H9 (cell line): Measurements from ENCODE around the gene SLIT1. TPM values are rescaled to one million over a fixed set of nuclear protein-coding genes. Genes with fewer than 3 reads are reported as not detected.

Experiments
- DNase-seq: peaks from one replicate; pipeline ENCODE4 v3.0.0-alpha.2; 2017
- H2AFZ ChIP-seq: one replicate; pipeline ENCODE4 v1.6.1; 2013; ENCODE audit warnings: mild to moderate bottlenecking, low read length, control low read depth, moderate library complexity
- H2AK5ac ChIP-seq: 2 replicates; pipeline ENCODE4 v1.6.1; 2013; ENCODE audit warnings: low read length, control low read depth, mixed read lengths; ENCODE audit not compliant: insufficient read length
- H2BK120ac ChIP-seq: one replicate; pipeline ENCODE4 v1.6.1; 2013; ENCODE audit warnings: low read depth, mild to moderate bottlenecking, low read length, control low read depth, inconsistent platforms; ENCODE audit not compliant: poor library complexity, severe bottlenecking
- H2BK12ac ChIP-seq: 2 replicates; pipeline ENCODE4 v1.6.1; 2013; ENCODE audit warnings: low read length, control low read depth, mixed read lengths, low read depth; ENCODE audit not compliant: insufficient read length
- H2BK15ac ChIP-seq: 2 replicates; pipeline ENCODE4 v1.6.1; 2013; ENCODE audit warnings: low read depth, low read length, control low read depth
- H2BK20ac ChIP-seq: one replicate; pipeline ENCODE4 v1.6.1; 2013; ENCODE audit warnings: low read depth, mild to moderate bottlenecking, low read length, control low read depth, inconsistent platforms; ENCODE audit not compliant: poor library complexity, severe bottlenecking
- H2BK5ac ChIP-seq: 2 replicates; pipeline ENCODE4 v1.6.1; 2013; ENCODE audit warnings: low read length, control low read depth, mixed read lengths; ENCODE audit not compliant: insufficient read length
- H3K14ac ChIP-seq: 2 replicates; pipeline ENCODE4 v1.6.1; 2013; ENCODE audit warnings: low read length, control low read depth; ENCODE audit not compliant: insufficient read depth
- H3K18ac ChIP-seq: 2 replicates; pipeline ENCODE4 v1.6.1; 2013; ENCODE audit warnings: low read depth, mild to moderate bottlenecking, mixed read lengths, low read length, control low read depth; ENCODE audit not compliant: insufficient read length
- H3K23ac ChIP-seq: 2 replicates; pipeline ENCODE4 v1.6.1; 2013; ENCODE audit warnings: low read length, control low read depth, mixed read lengths, low read depth; ENCODE audit not compliant: insufficient read length
- H3K23me2 ChIP-seq: 2 replicates; pipeline ENCODE4 v1.6.1; 2013; ENCODE audit warnings: low read depth, mild to moderate bottlenecking, mixed read lengths, low read length, control low read depth; ENCODE audit not compliant: insufficient read length, poor library complexity, severe bottlenecking
- H3K27ac ChIP-seq: 2 replicates; pipeline ENCODE4 v1.5.1; 2013; ENCODE audit warnings: low read length, control low read depth, mixed read lengths, low read depth; ENCODE audit not compliant: insufficient read length
- H3K27me3 ChIP-seq: 2 replicates; pipeline ENCODE4 v1.6.1; 2013; ENCODE audit warnings: low read length, control low read depth, inconsistent platforms; ENCODE audit not compliant: insufficient read depth
- H3K4ac ChIP-seq: 2 replicates; pipeline ENCODE4 v1.6.1; 2013; ENCODE audit warnings: low read depth, mild to moderate bottlenecking, control low read depth, inconsistent platforms, low read length, moderate library complexity
- H3K4me1 ChIP-seq: 2 replicates; pipeline ENCODE4 v1.6.1; 2013; ENCODE audit warnings: low read length, control low read depth, inconsistent platforms; ENCODE audit not compliant: insufficient read depth
- H3K4me2 ChIP-seq: 2 replicates; pipeline ENCODE4 v1.6.1; 2013; ENCODE audit warnings: low read length, control low read depth, mixed read lengths; ENCODE audit not compliant: insufficient read length, insufficient read depth
- H3K56ac ChIP-seq: 2 replicates; pipeline ENCODE4 v1.6.1; 2013; ENCODE audit warnings: low read depth, mild to moderate bottlenecking, mixed read lengths, low read length, control low read depth; ENCODE audit not compliant: insufficient read length
- H3K79me1 ChIP-seq: 2 replicates; pipeline ENCODE4 v1.6.1; 2013; ENCODE audit warnings: low read depth, mild to moderate bottlenecking, moderate library complexity, low read length, control low read depth, inconsistent platforms; ENCODE audit not compliant: insufficient read depth, poor library complexity, severe bottlenecking
- H3K79me2 ChIP-seq: 2 replicates; pipeline ENCODE4 v1.6.1; 2013; ENCODE audit warnings: low read length, control low read depth, inconsistent platforms; ENCODE audit not compliant: insufficient read depth
- H3K9ac ChIP-seq: 2 replicates; pipeline ENCODE4 v1.6.1; 2013; ENCODE audit warnings: low read length, control low read depth, mixed read lengths; ENCODE audit not compliant: insufficient read length; ENCODE audit errors: extremely low read depth
- H3K9me3 ChIP-seq: one replicate; pipeline ENCODE4 v1.6.1; 2013; ENCODE audit warnings: low read depth, low read length, inconsistent platforms; ENCODE audit not compliant: control insufficient read depth
- H3T11ph ChIP-seq: one replicate; pipeline ENCODE4 v1.6.1; 2013; ENCODE audit warnings: mild to moderate bottlenecking, low read length, control low read depth, inconsistent platforms
- H4K20me1 ChIP-seq: one replicate; pipeline ENCODE4 v1.6.1; 2013; ENCODE audit not compliant: control insufficient read depth, insufficient read length, insufficient read depth
- H4K5ac ChIP-seq: 2 replicates; pipeline ENCODE4 v1.6.1; 2013; ENCODE audit warnings: low read depth, mild to moderate bottlenecking, mixed read lengths, low read length, control low read depth; ENCODE audit not compliant: insufficient read length
- H4K8ac ChIP-seq: replicated peaks from 2 replicates; pipeline ENCODE4 v1.6.1; 2013; ENCODE audit warnings: low read length, control low read depth, mixed read lengths, low read depth; ENCODE audit not compliant: insufficient read length
- H4K91ac ChIP-seq: 2 replicates; pipeline ENCODE4 v1.6.1; 2013; ENCODE audit warnings: low read depth, mild to moderate bottlenecking, moderate library complexity, mixed read lengths, low read length, control low read depth; ENCODE audit not compliant: insufficient read length
- H3K27ac Mint-ChIP-seq, 3 experiments: 2 replicates in 2 of 3; 3 replicates in 1 of 3; pipeline ENCODE4 v1.8.0; 2020 to 2021; ENCODE audit warnings: mixed read lengths in 3 of 3, mild to moderate bottlenecking in 1 of 3, moderate library complexity in 1 of 3
- H3K27me3 Mint-ChIP-seq: 2 replicates; pipeline ENCODE4 v1.8.0; 2021; ENCODE audit warnings: low read depth, mild to moderate bottlenecking, moderate library complexity, mixed read lengths
- H3K36me3 Mint-ChIP-seq, 3 experiments: 2 replicates in 2 of 3; 3 replicates in 1 of 3; pipeline ENCODE4 v1.8.0; 2020 to 2021; ENCODE audit warnings: low read depth in 3 of 3, mixed read lengths in 3 of 3; ENCODE audit not compliant: insufficient read depth in 1 of 3
- H3K4me1 Mint-ChIP-seq, 2 experiments: 2 replicates each; pipeline ENCODE4 v1.8.0; 2020; ENCODE audit warnings: mixed read lengths in 2 of 2
- H3K4me3 Mint-ChIP-seq, 2 experiments: 2 replicates in 1 of 2; 3 replicates in 1 of 2; pipeline ENCODE4 v1.8.0; 2020 to 2021; ENCODE audit warnings: mild to moderate bottlenecking in 2 of 2, mixed read lengths in 2 of 2, moderate library complexity in 1 of 2
- H3K9me3 Mint-ChIP-seq, 2 experiments: 2 replicates in 1 of 2; 3 replicates in 1 of 2; pipeline ENCODE4 v1.8.0; 2020; ENCODE audit warnings: mild to moderate bottlenecking in 2 of 2, mixed read lengths in 2 of 2, moderate library complexity in 1 of 2
- CTCF ChIP-seq: fragments of 200-600 bp; sonication (generic); conservative IDR thresholded peaks from 3 replicates; pipeline ENCODE4 v1.8.0; 2021; ENCODE audit warnings: antibody characterized with exemption, mild to moderate bottlenecking
- WGBS: extraction: QIAGEN DNeasy Blood & Tissue Kit; methylation state at CpG from one replicate; pipeline ENCODE4 v1.1.7; 2013; ENCODE audit warnings: missing lambda C conversion rate, low lambda C conversion rate, mixed read lengths; ENCODE audit not compliant: insufficient read length; ENCODE audit errors: extremely low coverage; 5-methylcytosine and 5-hydroxymethylcytosine counted together
- total RNA-seq: library from RNA; stranded (reverse); gene quantifications from 2 replicates; pipeline ENCODE4 v1.2.1, GENCODE V29; 2021

SLIT1 gene
- total RNA-seq, 1 experiment from 2014 or later, result 0.57 TPM

- H2BK120ac ChIP-seq, result no peak overlapping the region
- H3K4me2 ChIP-seq, result no peak overlapping the region
- no peak overlapping the region for H3K27ac ChIP-seq
- Mint-ChIP-seq H3K4me1 (peaks cover under 1 to 3% of the 10 kb centered on the region in 2 experiments; a peak in 2 of 4 replicates), H3K4me3 (no peak overlapping the region), H3K36me3 (peaks cover 2 to 16% (median 12%) of the 10 kb centered on the region in 3 experiments), H3K9me3 (peaks cover 14 to 15% of the 10 kb centered on the region in 2 experiments), H3K27me3 (no peaks in the 10 kb centered on the region), H3K27ac (no peak overlapping the region)
- no peak for DNase-seq
- no peak overlapping the region for H3K18ac ChIP-seq
- no peaks in the 10 kb centered on the region for H3K9me3 ChIP-seq
- no peak overlapping the region for H2BK5ac ChIP-seq
- no peak overlapping the region; the same call in 1 of the 2 replicates for H3K14ac ChIP-seq
- no peaks in the 10 kb centered on the region for H3K23me2 ChIP-seq
- H3K79me2 ChIP-seq, result no peaks in the 10 kb centered on the region
- H3K56ac ChIP-seq, result no peak overlapping the region
- H4K8ac ChIP-seq, result no peak overlapping the region
- H2BK15ac ChIP-seq, result no peak overlapping the region
- H3K9ac ChIP-seq, result no peak overlapping the region
- no CpG with 5 or more reads among the region's 4 CpGs for WGBS
- H3K79me1 ChIP-seq, result no peaks in the 10 kb centered on the region
- H3T11ph ChIP-seq, result no peak overlapping the region
- H2AFZ ChIP-seq, result no peak overlapping the region
- H4K91ac ChIP-seq, result no peak overlapping the region
- H3K4me1 ChIP-seq, result no peaks in the 10 kb centered on the region
- H4K20me1 ChIP-seq, result no peaks in the 10 kb centered on the region
- H3K23ac ChIP-seq, result no peak overlapping the region
- no peak overlapping the region for H2BK20ac ChIP-seq
- H3K27me3 ChIP-seq, result no peaks in the 10 kb centered on the region
- no peak overlapping the region for H3K4ac ChIP-seq
- H4K5ac ChIP-seq, result no peak overlapping the region
- no peak overlapping the region for H2AK5ac ChIP-seq
- no peak for TF ChIP-seq CTCF
- H2BK12ac ChIP-seq, result no peak overlapping the region
These were observed 175.0 kb downstream of the SLIT1 start for GRCh38 chr10:97010695-97011206.
